HEK293 (cell line): ENCODE measurements around the gene FOXP1.

Source experiments
- BCL11B ChIP-seq: fragments of 450-650 bp; formaldehyde crosslinking; IDR thresholded peaks from 2 replicates; pipeline ENCODE4 v1.5.1; 2016; ENCODE audit warnings: low read depth, missing biosample characterization, missing genetic modification characterization
- EGR2 ChIP-seq: fragments of 450-650 bp; formaldehyde crosslinking; IDR thresholded peaks from 2 replicates; pipeline ENCODE4 v1.5.1; 2016; ENCODE audit warnings: low read depth, missing biosample characterization, missing genetic modification characterization
- MYNN ChIP-seq: fragments of 450-650 bp; formaldehyde crosslinking; IDR thresholded peaks from 2 replicates; pipeline ENCODE4 v1.5.1; 2016; ENCODE audit warnings: missing biosample characterization, missing genetic modification characterization, borderline replicate concordance
- OSR2 ChIP-seq: fragments of 450-650 bp; formaldehyde crosslinking; IDR thresholded peaks from 2 replicates; pipeline ENCODE4 v1.5.1; 2016; ENCODE audit warnings: missing biosample characterization, missing genetic modification characterization
- SCRT1 ChIP-seq: fragments of 450-650 bp; formaldehyde crosslinking; IDR thresholded peaks from 2 replicates; pipeline ENCODE4 v1.5.1; 2016; ENCODE audit warnings: missing biosample characterization, missing genetic modification characterization, borderline replicate concordance
- SETDB1 ChIP-seq: IDR thresholded peaks from one replicate; pipeline ENCODE4 v1.6.1; 2017; ENCODE audit warnings: mild to moderate bottlenecking, low read length, moderate library complexity, mixed read lengths; ENCODE audit not compliant: insufficient read length
- TCF7L2 ChIP-seq: IDR thresholded peaks from 2 replicates; pipeline ENCODE4 v1.6.1; 2011; ENCODE audit warnings: low read depth, mild to moderate bottlenecking, inconsistent platforms, low read length, moderate library complexity, borderline replicate concordance
- TRIM28 ChIP-seq: IDR thresholded peaks from 2 replicates; pipeline ENCODE4 v1.6.1; 2011; ENCODE audit warnings: low read length, control low read depth, borderline replicate concordance
- ZBTB21 ChIP-seq: fragments of 450-650 bp; formaldehyde crosslinking; IDR thresholded peaks from 2 replicates; pipeline ENCODE4 v1.5.1; 2017; ENCODE audit warnings: missing biosample characterization, missing genetic modification characterization
- ZBTB7A ChIP-seq: fragments of 450-650 bp; formaldehyde crosslinking; IDR thresholded peaks from 2 replicates; pipeline ENCODE4 v1.5.1; 2016; ENCODE audit warnings: low read depth, missing biosample characterization, missing genetic modification characterization
- ZFP41 ChIP-seq: fragments of 450-650 bp; formaldehyde crosslinking; IDR thresholded peaks from 2 replicates; pipeline ENCODE4 v1.5.1; 2016; ENCODE audit warnings: missing biosample characterization, missing genetic modification characterization, borderline replicate concordance
- ZIC2 ChIP-seq: fragments of 450-650 bp; formaldehyde crosslinking; IDR thresholded peaks from 2 replicates; pipeline ENCODE4 v1.5.1; 2016; ENCODE audit warnings: missing biosample characterization, missing genetic modification characterization
- ZNF114 ChIP-seq: fragments of 450-650 bp; formaldehyde crosslinking; IDR thresholded peaks from 2 replicates; pipeline ENCODE4 v1.5.0; 2017; ENCODE audit warnings: missing biosample characterization, missing genetic modification characterization
- ZNF121 ChIP-seq: fragments of 450-650 bp; formaldehyde crosslinking; IDR thresholded peaks from 2 replicates; pipeline ENCODE4 v1.5.1; 2016; ENCODE audit warnings: missing biosample characterization, missing genetic modification characterization
- ZNF146 ChIP-seq: fragments of 450-650 bp; formaldehyde crosslinking; IDR thresholded peaks from 2 replicates; pipeline ENCODE4 v1.5.1; 2016; ENCODE audit warnings: missing biosample characterization, missing genetic modification characterization
- ZNF211 ChIP-seq: fragments of 450-650 bp; formaldehyde crosslinking; IDR thresholded peaks from 2 replicates; pipeline ENCODE4 v1.5.1; 2016; ENCODE audit warnings: low read depth, missing biosample characterization, missing genetic modification characterization
- ZNF223 ChIP-seq: fragments of 450-650 bp; formaldehyde crosslinking; IDR thresholded peaks from 2 replicates; pipeline ENCODE4 v1.5.1; 2016; ENCODE audit warnings: missing biosample characterization, missing genetic modification characterization
- ZNF248 ChIP-seq: fragments of 450-650 bp; formaldehyde crosslinking; IDR thresholded peaks from 2 replicates; pipeline ENCODE4 v1.5.1; 2017; ENCODE audit warnings: missing biosample characterization, missing genetic modification characterization
- ZNF341 ChIP-seq: fragments of 450-650 bp; formaldehyde crosslinking; IDR thresholded peaks from 2 replicates; pipeline ENCODE4; 2016; ENCODE audit warnings: low read depth, missing biosample characterization, missing genetic modification characterization
- ZNF350 ChIP-seq: fragments of 450-650 bp; formaldehyde crosslinking; IDR thresholded peaks from 2 replicates; pipeline ENCODE4 v1.5.0; 2017; ENCODE audit warnings: missing biosample characterization, mild to moderate bottlenecking, missing genetic modification characterization
- ZNF48 ChIP-seq: fragments of 450-650 bp; formaldehyde crosslinking; IDR thresholded peaks from 2 replicates; pipeline ENCODE4 v1.5.1; 2016; ENCODE audit warnings: missing biosample characterization, missing genetic modification characterization
- ZNF510 ChIP-seq: fragments of 450-650 bp; formaldehyde crosslinking; IDR thresholded peaks from 2 replicates; pipeline ENCODE4 v1.5.1; 2018; ENCODE audit warnings: mild to moderate bottlenecking, missing genetic modification characterization, missing biosample characterization; ENCODE audit not compliant: insufficient replicate concordance
- ZNF521 ChIP-seq: fragments of 450-650 bp; formaldehyde crosslinking; IDR thresholded peaks from 2 replicates; pipeline ENCODE4 v1.5.1; 2017; ENCODE audit warnings: missing biosample characterization, mild to moderate bottlenecking, missing genetic modification characterization
- ZNF529 ChIP-seq: fragments of 450-650 bp; formaldehyde crosslinking; IDR thresholded peaks from 2 replicates; pipeline ENCODE4 v1.5.1; 2017; ENCODE audit warnings: missing genetic modification characterization, missing biosample characterization; ENCODE audit not compliant: insufficient replicate concordance
- ZNF544 ChIP-seq: fragments of 450-650 bp; formaldehyde crosslinking; IDR thresholded peaks from 2 replicates; pipeline ENCODE4 v1.5.0; 2017; ENCODE audit warnings: missing biosample characterization, missing genetic modification characterization
- ZNF548 ChIP-seq: fragments of 450-650 bp; formaldehyde crosslinking; IDR thresholded peaks from 2 replicates; pipeline ENCODE4 v1.5.1; 2016; ENCODE audit warnings: missing biosample characterization, missing genetic modification characterization
- ZNF558 ChIP-seq: fragments of 450-650 bp; formaldehyde crosslinking; IDR thresholded peaks from 2 replicates; pipeline ENCODE4 v1.5.1; 2016; ENCODE audit warnings: missing biosample characterization, missing genetic modification characterization
- ZNF596 ChIP-seq: fragments of 450-650 bp; IDR thresholded peaks from 2 replicates; pipeline ENCODE4 v1.5.0; 2018; ENCODE audit warnings: missing biosample characterization, mild to moderate bottlenecking, missing genetic modification characterization, moderate library complexity
- ZNF621 ChIP-seq: fragments of 450-650 bp; formaldehyde crosslinking; IDR thresholded peaks from 2 replicates; pipeline ENCODE4 v1.5.1; 2017; ENCODE audit warnings: missing biosample characterization, missing genetic modification characterization
- ZNF623 ChIP-seq: fragments of 450-650 bp; formaldehyde crosslinking; IDR thresholded peaks from 2 replicates; pipeline ENCODE4 v1.5.1; 2016; ENCODE audit warnings: missing biosample characterization, missing genetic modification characterization
- ZNF654 ChIP-seq: fragments of 450-650 bp; formaldehyde crosslinking; IDR thresholded peaks from 2 replicates; pipeline ENCODE4 v1.5.1; 2016; ENCODE audit warnings: low read depth, missing biosample characterization, missing genetic modification characterization
- ZNF660 ChIP-seq: fragments of 450-650 bp; IDR thresholded peaks from 2 replicates; pipeline ENCODE4 v1.5.1; 2018; ENCODE audit warnings: missing biosample characterization, mild to moderate bottlenecking, missing genetic modification characterization
- ZNF670 ChIP-seq: fragments of 450-650 bp; formaldehyde crosslinking; IDR thresholded peaks from 2 replicates; pipeline ENCODE4 v1.5.1; 2016; ENCODE audit warnings: missing biosample characterization, missing genetic modification characterization, low read depth
- ZNF677 ChIP-seq: fragments of 450-650 bp; IDR thresholded peaks from 2 replicates; pipeline ENCODE4 v1.5.0; 2018; ENCODE audit warnings: missing biosample characterization, mild to moderate bottlenecking, missing genetic modification characterization, moderate library complexity
- ZNF747 ChIP-seq: fragments of 450-650 bp; formaldehyde crosslinking; IDR thresholded peaks from 2 replicates; pipeline ENCODE4 v1.5.1; 2016; ENCODE audit warnings: missing biosample characterization, missing genetic modification characterization
- ZNF785 ChIP-seq: fragments of 450-650 bp; formaldehyde crosslinking; IDR thresholded peaks from 2 replicates; pipeline ENCODE4 v1.5.1; 2016; ENCODE audit warnings: missing biosample characterization, missing genetic modification characterization
- ZSCAN5A ChIP-seq: fragments of 450-650 bp; formaldehyde crosslinking; IDR thresholded peaks from 2 replicates; pipeline ENCODE4 v1.5.1; 2016; ENCODE audit warnings: missing biosample characterization, missing genetic modification characterization
- TF ChIP-seq, protein P1 (sequence below): fragments of 450-650 bp; formaldehyde crosslinking; IDR thresholded peaks from 2 replicates; pipeline ENCODE4 v1.5.1; 2016; ENCODE audit warnings: missing biosample characterization, missing genetic modification characterization
- TF ChIP-seq, protein P2 (sequence below): fragments of 450-650 bp; formaldehyde crosslinking; conservative IDR thresholded peaks from 2 replicates; pipeline ENCODE4 v1.5.1; 2016; ENCODE audit warnings: low read depth, missing biosample characterization, missing genetic modification characterization

Gene FOXP1

DNA sequence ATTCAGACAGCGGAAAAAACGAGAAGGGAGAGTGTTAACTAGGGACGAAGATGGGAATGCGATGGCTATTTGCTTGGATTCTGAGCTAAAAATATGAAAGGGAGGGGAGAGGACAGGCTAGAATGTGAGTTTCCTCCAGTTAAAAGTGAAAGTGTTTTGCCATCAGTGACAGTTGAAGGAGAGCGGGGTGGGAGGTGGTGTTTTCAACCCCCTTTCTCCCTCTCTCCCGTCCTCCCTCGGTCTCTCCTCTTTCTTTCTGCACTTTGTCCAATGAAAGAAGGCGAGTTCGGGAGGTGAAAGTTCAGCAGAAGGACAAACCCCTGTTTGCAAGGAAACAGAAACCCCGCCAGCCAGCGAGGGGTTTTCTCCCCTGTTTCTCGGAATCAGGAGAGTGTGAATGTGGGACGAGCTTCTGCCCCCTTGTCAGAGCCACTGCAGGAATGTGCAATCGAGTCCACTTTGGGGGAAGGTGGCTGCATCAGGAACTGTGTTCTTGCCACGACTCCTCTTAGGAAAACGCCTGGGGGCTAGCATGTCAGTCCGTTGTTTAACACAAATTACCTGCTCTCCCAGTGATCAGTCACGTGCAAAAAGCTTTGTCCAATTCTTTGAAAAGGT is 975 bp upstream of the FOXP1 start (continued):
- TF ChIP-seq ZNF548 (tag by site-specific recombination) (no peak), ZNF529 (tag by site-specific recombination) (no peak), ZFP41 (tag by site-specific recombination) (no peak), ZNF223 (tag by site-specific recombination) (no peak), ZNF623 (tag by site-specific recombination) (no peak), MYNN (tag by site-specific recombination) (no peak), ZNF248 (no peak), ZNF596 (no peak), ZNF558 (no peak), ZBTB7A (tag by site-specific recombination) (no peak), ZNF48 (tag by site-specific recombination) (no peak), ZNF521 (tag by site-specific recombination) (no peak), ZNF785 (no peak), OSR2 (tag by site-specific recombination) (no peak), TCF7L2 (no peak), TRIM28 (no peak), ZNF350 (tag by site-specific recombination) (no peak), ZBTB21 (tag by site-specific recombination) (no peak), ZNF670 (tag by site-specific recombination) (no peak), BCL11B (tag by site-specific recombination) (no peak), ZNF510 (no peak), ZNF341 (peak; percentile 50; the same call in 1 of the 2 replicates), ZNF677 (tag by site-specific recombination) (no peak), ZIC2 (tag by site-specific recombination) (no peak), ZNF621 (tag by site-specific recombination) (no peak), ZNF654 (tag by site-specific recombination) (no peak), ZNF211 (tag by site-specific recombination) (no peak), ZNF544 (no peak), EGR2 (tag by site-specific recombination) (no peak), ZNF114 (no peak), ZNF747 (no peak), ZNF660 (no peak), SETDB1 (no peak), SCRT1 (tag by site-specific recombination) (no peak), ZNF121 (no peak), ZNF146 (no peak), ZSCAN5A (tag by site-specific recombination) (no peak)
- TF ChIP-seq, protein P1, sequence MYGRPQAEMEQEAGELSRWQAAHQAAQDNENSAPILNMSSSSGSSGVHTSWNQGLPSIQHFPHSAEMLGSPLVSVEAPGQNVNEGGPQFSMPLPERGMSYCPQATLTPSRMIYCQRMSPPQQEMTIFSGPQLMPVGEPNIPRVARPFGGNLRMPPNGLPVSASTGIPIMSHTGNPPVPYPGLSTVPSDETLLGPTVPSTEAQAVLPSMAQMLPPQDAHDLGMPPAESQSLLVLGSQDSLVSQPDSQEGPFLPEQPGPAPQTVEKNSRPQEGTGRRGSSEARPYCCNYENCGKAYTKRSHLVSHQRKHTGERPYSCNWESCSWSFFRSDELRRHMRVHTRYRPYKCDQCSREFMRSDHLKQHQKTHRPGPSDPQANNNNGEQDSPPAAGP (tag by site-specific recombination) = no peak
- TF ChIP-seq, protein P2, sequence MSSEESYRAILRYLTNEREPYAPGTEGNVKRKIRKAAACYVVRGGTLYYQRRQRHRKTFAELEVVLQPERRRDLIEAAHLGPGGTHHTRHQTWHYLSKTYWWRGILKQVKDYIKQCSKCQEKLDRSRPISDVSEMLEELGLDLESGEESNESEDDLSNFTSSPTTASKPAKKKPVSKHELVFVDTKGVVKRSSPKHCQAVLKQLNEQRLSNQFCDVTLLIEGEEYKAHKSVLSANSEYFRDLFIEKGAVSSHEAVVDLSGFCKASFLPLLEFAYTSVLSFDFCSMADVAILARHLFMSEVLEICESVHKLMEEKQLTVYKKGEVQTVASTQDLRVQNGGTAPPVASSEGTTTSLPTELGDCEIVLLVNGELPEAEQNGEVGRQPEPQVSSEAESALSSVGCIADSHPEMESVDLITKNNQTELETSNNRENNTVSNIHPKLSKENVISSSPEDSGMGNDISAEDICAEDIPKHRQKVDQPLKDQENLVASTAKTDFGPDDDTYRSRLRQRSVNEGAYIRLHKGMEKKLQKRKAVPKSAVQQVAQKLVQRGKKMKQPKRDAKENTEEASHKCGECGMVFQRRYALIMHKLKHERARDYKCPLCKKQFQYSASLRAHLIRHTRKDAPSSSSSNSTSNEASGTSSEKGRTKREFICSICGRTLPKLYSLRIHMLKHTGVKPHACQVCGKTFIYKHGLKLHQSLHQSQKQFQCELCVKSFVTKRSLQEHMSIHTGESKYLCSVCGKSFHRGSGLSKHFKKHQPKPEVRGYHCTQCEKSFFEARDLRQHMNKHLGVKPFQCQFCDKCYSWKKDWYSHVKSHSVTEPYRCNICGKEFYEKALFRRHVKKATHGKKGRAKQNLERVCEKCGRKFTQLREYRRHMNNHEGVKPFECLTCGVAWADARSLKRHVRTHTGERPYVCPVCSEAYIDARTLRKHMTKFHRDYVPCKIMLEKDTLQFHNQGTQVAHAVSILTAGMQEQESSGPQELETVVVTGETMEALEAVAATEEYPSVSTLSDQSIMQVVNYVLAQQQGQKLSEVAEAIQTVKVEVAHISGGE (tag by site-specific recombination) = 0 out of 2 replicates have a peak, but pooled peaks have one; percentile 23
